ENCODE data around the gene YWHAQ.
"Not testable (repeated sequence)": the region's sequence is repeated elsewhere in the genome, so short reads cannot be mapped to it uniquely, and the experiment has no call there.

GRCh38 chr2:9584902-9585301 is 45.9 kb downstream of the YWHAQ start:
- not testable (repeated sequence) for TF ChIP-seq POLR2A, POLR2AphosphoS5 (IDR thresholded peaks at IDR 0.05; ENCODE audit: low read depth, low read length)

Measured in GM12892 (cell line).